ENCODE data around the gene IGDCC3. TPM values are rescaled to one million over a fixed set of nuclear protein-coding genes. Genes with fewer than 3 reads are reported as not detected.

Gene IGDCC3
- total RNA-seq, 4 donors from 2014 or later = not detected

- TF ChIP-seq POLR2AphosphoS5 (IDR thresholded peaks at IDR 0.05) (no peak), POLR2A (IDR thresholded peaks at IDR 0.05) (no peak), EP300 (IDR thresholded peaks at IDR 0.05) (no peak)
- TF ChIP-seq, protein P1, sequence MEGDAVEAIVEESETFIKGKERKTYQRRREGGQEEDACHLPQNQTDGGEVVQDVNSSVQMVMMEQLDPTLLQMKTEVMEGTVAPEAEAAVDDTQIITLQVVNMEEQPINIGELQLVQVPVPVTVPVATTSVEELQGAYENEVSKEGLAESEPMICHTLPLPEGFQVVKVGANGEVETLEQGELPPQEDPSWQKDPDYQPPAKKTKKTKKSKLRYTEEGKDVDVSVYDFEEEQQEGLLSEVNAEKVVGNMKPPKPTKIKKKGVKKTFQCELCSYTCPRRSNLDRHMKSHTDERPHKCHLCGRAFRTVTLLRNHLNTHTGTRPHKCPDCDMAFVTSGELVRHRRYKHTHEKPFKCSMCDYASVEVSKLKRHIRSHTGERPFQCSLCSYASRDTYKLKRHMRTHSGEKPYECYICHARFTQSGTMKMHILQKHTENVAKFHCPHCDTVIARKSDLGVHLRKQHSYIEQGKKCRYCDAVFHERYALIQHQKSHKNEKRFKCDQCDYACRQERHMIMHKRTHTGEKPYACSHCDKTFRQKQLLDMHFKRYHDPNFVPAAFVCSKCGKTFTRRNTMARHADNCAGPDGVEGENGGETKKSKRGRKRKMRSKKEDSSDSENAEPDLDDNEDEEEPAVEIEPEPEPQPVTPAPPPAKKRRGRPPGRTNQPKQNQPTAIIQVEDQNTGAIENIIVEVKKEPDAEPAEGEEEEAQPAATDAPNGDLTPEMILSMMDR (IDR thresholded peaks at IDR 0.05) = no peak
- no peaks in the 10 kb centered on the region for H3K36me3 ChIP-seq
- 78% methylated on average over 6 of the region's 6 CpGs for WGBS
- no peaks in the 10 kb centered on the region for H3K4me1 ChIP-seq
- H3K4me3 ChIP-seq = no peak overlapping the region
- H3K27me3 ChIP-seq = peaks cover 9% of the 10 kb centered on the region
- H3K27ac ChIP-seq = no peak overlapping the region
- DNase-seq (ENCODE audit: low spot score in 2 of 2) = no peak
- no peaks in the 10 kb centered on the region for H3K9me3 ChIP-seq
Measured at GRCh38 chr15:65346856-65347598, 30.8 kb downstream of the IGDCC3 start.

DNA sequence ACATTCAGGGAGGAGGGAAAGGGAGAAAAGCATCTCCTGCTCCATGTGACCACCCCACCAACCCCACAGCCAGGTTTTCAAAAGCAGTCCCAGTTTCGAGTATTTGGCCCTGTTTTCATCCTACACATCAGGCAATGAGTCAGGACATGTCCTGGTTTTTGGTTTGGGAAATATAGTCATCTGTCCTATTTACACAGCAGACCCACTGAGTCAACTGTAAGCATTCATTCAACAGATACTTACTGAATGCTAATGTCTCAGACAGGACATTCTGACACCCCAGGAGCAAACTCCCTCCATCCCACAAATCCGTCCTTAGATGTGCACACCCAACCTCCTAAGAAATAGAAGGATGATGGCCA lies 32.9 kb downstream of the IGDCC3 start:
- H3K9me3 ChIP-seq = no peaks in the 10 kb centered on the region
- TF ChIP-seq EP300 (IDR thresholded peaks at IDR 0.05) = no peak
- TF ChIP-seq POLR2A (IDR thresholded peaks at IDR 0.05) = no peak
- TF ChIP-seq, protein P1 (IDR thresholded peaks at IDR 0.05) = no peak
- no peak for TF ChIP-seq POLR2AphosphoS5 (IDR thresholded peaks at IDR 0.05)

GRCh38 chr15:65344214-65344913 lies 33.4 kb downstream of the IGDCC3 start:
- Histone ChIP-seq H3K4me1 (no peaks in the 10 kb centered on the region), H3K4me3 (no peak overlapping the region), H3K27ac (no peak overlapping the region), H3K27me3 (peaks cover 16% of the 10 kb centered on the region), H3K9me3 (no peaks in the 10 kb centered on the region), H3K36me3 (no peaks in the 10 kb centered on the region)
- WGBS = 75% methylated on average over 8 of the region's 8 CpGs
- no peak for DNase-seq (ENCODE audit: low spot score in 2 of 2)
- no peak for TF ChIP-seq POLR2AphosphoS5 (IDR thresholded peaks at IDR 0.05)
- TF ChIP-seq EP300 (IDR thresholded peaks at IDR 0.05) = no peak
- no peak for TF ChIP-seq POLR2A (IDR thresholded peaks at IDR 0.05)
- TF ChIP-seq, protein P1 (IDR thresholded peaks at IDR 0.05) = no peak

More for the DNA sequence above, 32.9 kb downstream of the IGDCC3 start:
- Histone ChIP-seq H3K4me1 (no peaks in the 10 kb centered on the region), H3K27ac (no peak overlapping the region), H3K36me3 (no peaks in the 10 kb centered on the region), H3K27me3 (peaks cover 13% of the 10 kb centered on the region), H3K4me3 (no peak overlapping the region)
- DNase-seq (ENCODE audit: low spot score in 2 of 2) = no peak
- WGBS = 67% methylated on average over 2 of the region's 2 CpGs

- no peak for DNase-seq (ENCODE audit: low spot score in 2 of 2)
- H3K4me3 ChIP-seq = no peak overlapping the region
- TF ChIP-seq POLR2A (IDR thresholded peaks at IDR 0.05) (no peak), POLR2AphosphoS5 (IDR thresholded peaks at IDR 0.05) (no peak), EP300 (IDR thresholded peaks at IDR 0.05) (no peak)
- TF ChIP-seq, protein P1 (IDR thresholded peaks at IDR 0.05) = no peak
- no peak overlapping the region for H3K27ac ChIP-seq
- H3K27me3 ChIP-seq = peaks cover 16% of the 10 kb centered on the region
- no peaks in the 10 kb centered on the region for H3K9me3 ChIP-seq
- no peaks in the 10 kb centered on the region for H3K4me1 ChIP-seq
- H3K36me3 ChIP-seq = no peaks in the 10 kb centered on the region
- WGBS = 85% methylated on average over 9 of the region's 10 CpGs
Measured at GRCh38 chr15:65343374-65343981, 34.3 kb downstream of the IGDCC3 start.

DNA sequence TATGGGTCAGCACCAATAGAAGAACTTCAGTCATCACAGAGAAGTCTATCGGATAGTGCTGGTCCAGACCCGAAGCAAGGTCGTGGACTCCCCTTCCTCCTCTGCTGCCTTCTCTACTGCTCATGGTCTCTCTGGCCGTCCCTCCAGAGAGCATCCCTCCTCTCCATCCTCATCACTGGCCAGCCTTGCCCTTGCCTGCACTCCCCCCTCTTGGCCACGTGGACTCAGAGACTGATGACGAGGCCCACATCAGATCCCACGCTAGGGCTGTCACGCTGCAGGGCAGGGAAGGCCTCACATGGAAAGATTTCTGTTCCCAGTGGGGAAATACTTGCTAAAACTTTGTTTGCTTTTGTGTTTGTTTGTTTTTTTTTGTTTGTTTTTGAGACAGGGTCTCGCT lies 35.3 kb downstream of the IGDCC3 start:
- Histone ChIP-seq H3K27ac (no peak overlapping the region), H3K4me1 (no peaks in the 10 kb centered on the region), H3K4me3 (no peak overlapping the region), H3K27me3 (peaks cover 25% of the 10 kb centered on the region), H3K9me3 (no peaks in the 10 kb centered on the region), H3K36me3 (no peaks in the 10 kb centered on the region)
- WGBS = 96% methylated on average over 9 of the region's 9 CpGs
- no peak for DNase-seq (ENCODE audit: low spot score in 2 of 2)
- TF ChIP-seq POLR2AphosphoS5 (IDR thresholded peaks at IDR 0.05) = no peak
- no peak for TF ChIP-seq POLR2A (IDR thresholded peaks at IDR 0.05)
- TF ChIP-seq EP300 (IDR thresholded peaks at IDR 0.05) = no peak
- TF ChIP-seq, protein P1 (IDR thresholded peaks at IDR 0.05) = no peak

Measured in suprapubic skin (tissue), 4 donors.